ENCODE data around the gene KRTAP10-8.

- TF ChIP-seq CTCF (conservative IDR thresholded peaks at IDR 0.05 in 1 of 2, IDR thresholded peaks at IDR 0.05 in 1 of 2; ENCODE audit: low read depth in 1 of 2, low read length in 2 of 2) (no peak), EZH2 (IDR thresholded peaks at IDR 0.05; ENCODE audit: low read length, missing control alignments) (no peak)
Observed at GRCh38 chr21:44612029-44612486, at the start of gene KRTAP10-8.
